Esophagus mucosa (tissue), 1 donor: Measurements from ENCODE around the gene ABHD12. TPM values are rescaled to one million over a fixed set of nuclear protein-coding genes. Genes with fewer than 3 reads are reported as not detected.

Experiments
- ATAC-seq: fragments of 200-7000 bp; cut with Tn5 transposase; one replicate; pipeline ENCODE4 v1.9.1; 2020
- total RNA-seq: library from RNA; stranded (reverse); gene quantifications from one replicate; pipeline ENCODE4 v1.2.4, GENCODE V29; 2023
- donor health status: DM: yes; HTN: yes; CAD: no.

ABHD12 gene
- total RNA-seq, 1 donor from 2014 or later = 29.4 TPM

DNA sequence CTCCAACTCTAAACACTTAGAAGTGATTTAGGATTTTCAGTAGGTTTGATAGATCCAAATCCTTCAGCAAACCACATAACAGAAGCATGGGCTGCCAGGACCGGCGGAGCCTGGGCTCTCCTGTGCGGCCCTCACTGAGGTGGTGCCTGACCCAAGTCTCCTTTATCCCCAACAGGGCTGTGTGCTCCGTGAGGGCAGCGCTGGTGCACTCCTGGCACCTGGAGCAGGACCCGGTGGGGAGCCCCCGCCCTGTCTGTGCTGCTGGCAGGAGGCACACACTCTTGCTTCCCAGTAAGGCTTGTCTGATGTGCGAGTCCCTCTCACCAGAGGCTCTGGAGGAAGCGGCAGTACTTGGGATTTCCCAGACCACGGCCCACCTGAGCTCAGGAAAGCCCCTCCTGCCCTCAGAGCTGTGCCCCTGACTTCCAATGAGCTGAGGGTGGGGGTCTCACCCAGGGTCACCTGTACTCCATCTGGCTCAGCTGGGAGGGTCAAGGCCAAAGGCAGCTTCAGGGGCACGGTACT lies 86.5 kb downstream of the ABHD12 start:
- no peak for ATAC-seq

DNA sequence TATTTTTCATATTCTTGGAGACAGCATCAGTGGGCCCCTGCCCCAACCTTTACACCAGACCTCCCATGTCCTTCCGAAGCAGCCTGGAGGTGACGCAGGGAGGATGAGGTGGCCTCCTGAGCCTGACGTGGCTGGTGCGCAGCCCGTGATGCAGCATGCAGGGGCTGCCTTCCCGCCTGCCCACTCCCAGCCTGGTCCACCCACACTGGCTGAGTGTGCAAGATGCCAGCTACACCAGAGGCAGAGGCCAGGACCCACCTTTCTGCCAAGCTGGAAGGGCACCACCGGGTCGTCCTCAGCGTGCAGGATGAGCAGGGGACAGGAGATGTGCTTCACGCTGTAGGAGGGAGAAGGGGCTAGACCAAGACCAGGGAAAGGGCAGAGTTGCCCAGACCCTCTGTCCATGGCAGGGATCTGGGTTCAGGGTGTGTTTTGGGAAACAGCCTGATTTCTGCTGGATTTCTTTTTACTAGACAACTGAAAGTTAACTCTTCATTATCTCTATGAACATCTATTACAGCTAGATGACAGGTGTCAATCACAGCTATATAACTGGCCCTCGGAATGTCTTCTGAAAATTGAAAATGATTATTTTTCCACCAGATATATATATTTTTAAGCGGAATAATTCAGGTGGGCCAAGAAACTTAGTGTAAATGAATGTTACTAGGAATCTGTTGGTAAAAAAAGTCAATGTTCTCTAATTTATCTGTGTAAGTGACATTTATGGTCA lies 87.2 kb downstream of the ABHD12 start:
- ATAC-seq = no peak

DNA sequence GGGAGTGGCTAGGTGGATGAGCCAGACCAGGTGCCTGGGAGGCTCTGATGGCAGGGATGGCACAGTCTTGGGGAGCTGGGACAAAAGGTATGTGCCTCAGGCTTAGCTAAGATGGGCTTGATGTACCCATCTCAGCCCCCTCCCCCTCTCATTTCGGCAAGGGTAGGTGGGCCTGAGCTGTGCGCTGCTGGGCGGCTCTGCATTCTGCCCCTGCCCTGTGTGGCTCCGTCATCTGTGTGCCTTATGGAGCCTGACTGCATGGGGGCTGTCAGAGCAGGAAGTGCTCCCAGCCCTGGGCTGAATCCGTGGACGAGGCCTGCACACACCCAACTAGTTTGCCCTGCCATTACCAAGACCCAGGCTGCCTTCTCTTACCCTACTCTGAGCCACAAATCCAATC lies 88.0 kb downstream of the ABHD12 start:
- no peak for ATAC-seq

DNA sequence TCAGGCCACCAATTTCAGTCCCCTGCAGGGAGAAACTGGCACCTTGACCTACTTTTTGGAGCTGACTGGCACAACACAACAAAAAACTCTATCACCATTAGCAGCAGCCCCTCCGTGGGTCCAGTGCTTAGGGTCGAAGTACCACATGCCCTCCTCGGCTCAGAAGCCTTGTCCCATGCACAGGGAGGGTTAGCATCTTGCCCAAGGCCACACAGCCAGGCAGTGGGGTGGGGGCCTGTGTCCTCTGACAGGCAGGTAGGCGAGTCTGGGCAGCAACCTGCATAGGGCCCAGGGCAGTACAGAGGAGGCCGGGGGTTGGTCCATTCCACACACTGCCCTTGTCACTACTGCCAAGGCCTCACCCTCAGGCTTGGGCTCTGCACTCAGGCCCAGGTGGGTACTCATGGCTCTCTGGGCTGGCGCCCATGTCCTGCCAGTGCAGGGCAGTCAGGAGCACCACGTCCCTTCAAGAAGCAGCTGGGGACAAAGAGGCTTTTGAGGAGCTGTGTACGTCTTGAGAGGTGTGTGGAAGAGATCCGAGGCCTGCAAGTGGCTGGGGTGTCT lies 89.2 kb downstream of the ABHD12 start:
- ATAC-seq = peak; percentile 48

DNA sequence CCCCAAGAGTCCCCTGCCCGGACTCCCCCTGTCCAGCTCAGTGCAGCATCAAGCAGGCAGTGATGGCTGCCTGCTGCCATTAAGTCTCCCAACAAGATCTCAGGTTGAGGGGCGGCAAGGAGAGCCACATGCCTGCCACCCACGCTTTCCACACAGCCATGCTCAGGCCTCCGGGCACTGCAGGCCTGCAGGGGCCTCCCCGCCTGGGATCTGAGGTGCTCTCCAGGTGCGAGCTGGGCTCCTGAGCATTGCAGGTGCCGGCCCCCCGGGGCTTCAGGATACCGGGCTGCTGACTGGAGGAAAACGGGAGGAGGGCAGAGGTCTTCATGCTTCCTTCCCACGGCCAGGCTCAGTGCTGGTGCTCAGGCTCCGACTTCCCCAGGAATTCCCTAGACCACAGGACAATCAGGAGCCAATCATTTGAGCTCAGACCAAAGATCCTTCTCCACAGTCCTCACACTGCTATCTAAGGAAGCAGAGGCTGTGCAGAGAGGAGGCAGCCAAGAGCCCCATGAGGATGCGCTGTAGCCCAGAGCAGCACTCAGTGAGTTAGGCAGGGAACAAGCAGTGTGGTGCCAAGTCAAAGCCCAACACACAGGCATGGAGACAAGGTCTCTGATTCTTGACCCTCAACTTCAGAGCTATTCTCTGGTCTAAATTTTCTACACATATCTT lies 90.0 kb downstream of the ABHD12 start:
- no peak for ATAC-seq

DNA sequence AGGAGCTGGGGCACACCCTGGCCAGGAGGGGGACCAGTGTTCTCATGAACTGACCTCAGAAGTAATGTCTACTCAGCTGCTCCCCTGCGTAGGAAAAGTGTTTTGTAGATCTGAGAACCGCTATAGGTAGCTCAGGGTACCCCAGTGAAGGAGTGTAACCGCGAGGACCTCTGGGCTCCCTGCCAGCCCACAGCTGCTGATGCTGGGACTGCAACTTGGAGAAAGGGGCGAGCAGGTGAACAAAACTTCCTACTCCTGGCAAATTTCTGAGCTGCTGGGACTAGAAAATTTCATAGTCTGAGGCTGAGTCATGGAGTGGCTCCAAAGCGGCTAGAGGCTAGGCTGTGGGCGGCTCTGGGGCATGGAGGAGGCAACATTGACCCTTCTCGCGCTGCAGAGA lies 90.8 kb downstream of the ABHD12 start:
- no peak for ATAC-seq

DNA sequence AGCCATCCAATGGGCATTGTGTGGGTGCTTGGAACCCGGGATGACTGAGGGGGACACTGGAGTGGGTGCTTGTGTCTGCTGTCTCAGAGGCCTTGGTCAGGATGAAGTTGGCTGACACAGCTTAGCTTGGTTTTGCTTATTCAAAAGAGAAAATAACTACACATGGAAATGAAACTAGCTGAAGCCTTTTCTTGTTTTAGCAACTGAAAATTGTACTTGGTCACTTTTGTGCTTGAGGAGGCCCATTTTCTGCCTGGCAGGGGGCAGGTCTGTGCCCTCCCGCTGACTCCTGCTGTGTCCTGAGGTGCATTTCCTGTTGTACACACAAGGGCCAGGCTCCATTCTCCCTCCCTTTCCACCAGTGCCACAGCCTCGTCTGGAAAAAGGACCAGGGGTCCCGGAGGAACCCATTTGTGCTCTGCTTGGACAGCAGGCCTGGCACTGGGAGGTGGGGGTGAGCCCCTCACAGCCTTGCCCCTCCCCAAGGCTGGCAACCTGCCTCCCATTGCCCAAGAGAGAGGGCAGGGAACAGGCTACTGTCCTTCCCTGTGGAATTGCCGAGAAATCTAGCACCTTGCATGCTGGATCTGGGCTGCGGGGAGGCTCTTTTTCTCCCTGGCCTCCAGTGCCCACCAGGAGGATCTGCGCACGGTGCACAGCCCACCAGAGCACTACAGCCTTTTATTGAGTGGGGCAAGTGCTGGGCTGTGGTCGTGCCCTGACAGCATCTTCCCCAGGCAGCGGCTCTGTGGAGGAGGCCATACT lies 93.3 kb downstream of the ABHD12 start:
- no peak for ATAC-seq

DNA sequence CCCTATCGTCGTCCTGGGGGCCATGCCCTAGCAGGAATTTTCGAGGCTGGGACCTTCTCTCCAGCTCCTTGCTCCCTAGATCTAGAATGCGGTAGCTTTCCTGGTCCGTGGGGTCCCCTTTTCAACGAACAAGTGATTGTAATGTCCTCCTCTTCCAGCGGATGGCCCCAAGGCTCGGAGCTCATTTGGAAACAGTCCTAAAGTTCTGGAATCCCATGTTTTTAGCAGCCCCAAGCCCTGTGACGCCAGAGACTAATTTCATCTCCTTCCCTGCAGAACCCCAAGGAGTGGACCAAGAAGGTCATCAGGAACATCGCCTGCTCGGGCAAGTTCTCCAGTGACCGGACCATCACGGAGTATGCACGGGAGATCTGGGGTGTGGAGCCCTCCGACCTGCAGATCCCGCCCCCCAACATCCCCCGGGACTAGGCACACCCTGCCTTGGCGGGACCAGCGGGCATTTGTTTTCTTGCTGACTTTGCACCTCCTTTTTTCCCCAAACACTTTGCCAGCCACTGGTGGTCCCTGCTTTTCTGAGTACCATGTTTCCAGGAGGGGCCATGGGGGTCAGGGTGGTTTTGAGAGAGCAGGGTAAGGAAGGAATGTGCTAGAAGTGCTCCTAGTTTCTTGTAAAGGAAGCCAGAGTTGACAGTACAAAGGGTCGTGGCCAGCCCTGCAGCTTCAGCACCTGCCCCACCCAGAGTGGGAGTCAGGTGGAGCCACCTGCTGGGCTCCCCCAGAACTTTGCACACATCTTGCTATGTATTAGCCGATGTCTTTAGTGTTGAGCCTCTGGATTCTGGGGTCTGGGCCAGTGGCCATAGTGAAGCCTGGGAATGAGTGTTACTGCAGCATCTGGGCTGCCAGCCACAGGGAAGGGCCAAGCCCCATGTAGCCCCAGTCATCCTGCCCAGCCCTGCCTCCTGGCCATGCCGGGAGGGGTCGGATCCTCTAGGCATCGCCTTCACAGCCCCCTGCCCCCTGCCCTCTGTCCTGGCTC lies 94.2 kb downstream of the ABHD12 start:
- ATAC-seq = peak; percentile 19

DNA sequence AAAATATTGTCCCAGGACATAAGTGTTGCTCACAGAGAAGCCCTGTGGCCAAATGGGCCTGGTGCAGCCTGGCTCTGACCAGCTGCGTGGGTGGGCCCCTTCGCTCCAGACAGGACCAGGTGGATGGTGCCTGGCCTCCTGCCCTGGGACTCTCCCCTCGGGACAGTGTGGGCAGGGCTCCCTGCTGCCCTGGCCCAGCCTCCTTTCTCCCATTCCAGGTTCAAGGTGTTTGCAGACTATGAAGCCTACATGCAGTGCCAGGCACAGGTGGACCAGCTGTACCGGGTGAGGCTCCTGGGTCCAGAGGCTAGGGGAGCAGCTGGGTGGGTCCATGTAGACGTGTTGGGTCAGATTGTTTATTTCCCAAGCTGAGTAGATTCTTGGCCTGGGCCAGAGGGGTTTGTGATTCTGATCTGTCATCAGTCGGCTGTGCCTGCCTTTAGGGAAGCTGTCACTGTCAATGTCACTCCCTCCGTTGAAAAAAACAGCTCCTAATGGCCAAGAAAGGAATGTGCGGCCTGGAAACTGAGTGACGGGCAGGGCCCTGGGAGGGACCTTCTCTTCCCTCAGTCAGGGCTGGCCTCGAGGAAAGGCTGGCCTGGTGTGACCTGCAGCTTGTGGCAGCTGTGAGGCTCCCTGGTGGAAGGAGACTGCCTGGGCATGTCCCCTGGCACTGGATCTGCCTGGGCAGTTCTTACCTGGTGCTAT lies 95.1 kb downstream of the ABHD12 start:
- ATAC-seq = peak; percentile 67

DNA sequence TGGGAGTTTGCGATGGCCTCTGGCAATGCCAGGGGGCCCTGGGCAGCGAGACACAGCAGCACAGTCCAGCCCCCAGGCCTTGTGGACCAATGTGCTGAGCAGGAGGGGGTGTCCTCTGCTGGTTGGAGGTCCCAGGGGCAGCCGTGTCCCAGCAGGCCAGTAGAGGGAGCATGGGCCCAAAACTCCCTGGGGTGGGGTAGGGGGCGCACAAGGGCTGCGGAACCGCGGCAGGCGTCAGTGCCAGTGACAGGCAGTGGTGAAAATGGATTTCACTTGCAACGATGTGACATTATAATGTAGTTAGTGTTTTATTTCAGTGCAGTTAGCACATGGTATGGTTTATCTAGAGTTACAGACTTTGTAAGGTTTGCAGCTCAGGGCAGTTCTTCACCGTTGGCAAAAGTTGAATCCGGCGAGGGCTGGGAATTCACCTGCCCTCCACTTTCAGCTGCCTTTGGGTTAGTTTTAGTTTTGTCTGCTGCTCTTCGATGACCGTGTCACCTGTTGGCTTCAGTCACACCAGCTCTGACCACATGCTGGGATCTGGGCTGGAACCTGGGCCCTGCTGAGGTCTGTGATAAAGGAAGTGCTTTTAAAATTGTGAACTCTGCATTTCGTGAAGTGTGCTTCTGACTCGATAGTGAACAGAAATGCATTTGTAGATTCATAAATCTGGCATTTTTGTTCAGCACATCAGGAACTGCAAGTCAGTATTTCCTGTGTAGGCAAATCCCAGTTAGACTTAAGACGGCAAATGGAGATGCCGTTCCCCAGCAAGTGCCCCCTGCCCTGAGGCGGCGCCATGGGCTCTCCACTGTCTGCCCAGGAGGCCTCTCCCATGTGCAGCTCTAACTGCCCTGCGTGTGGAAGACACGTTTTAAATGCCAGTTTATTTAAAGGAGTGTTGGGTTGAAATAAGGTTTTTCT lies 95.9 kb downstream of the ABHD12 start:
- ATAC-seq = no peak

DNA sequence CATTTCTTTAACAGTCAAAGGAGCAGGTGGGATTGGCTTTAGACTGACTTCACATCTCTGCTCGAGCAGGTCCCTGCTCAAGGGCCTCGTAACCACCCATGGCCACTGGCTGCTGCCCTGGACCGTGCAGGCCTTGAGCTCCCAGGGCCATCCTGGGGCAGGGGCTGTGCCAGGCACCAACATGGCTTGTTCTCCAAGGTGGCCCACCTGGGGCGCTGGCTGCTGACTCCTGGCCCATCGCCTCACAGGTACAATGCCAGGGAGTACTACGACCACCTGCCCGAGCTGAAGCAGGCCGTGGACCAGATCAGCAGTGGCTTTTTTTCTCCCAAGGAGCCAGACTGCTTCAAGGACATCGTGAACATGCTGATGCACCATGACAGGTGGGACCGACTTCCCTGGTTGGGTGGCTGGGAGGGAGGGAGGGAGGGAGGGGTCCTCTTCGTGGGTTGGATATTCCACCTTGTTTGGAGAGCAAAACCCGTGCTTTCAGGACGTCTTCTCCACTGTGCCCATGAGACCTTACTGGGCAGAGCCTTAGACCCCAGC lies 96.7 kb downstream of the ABHD12 start:
- no peak for ATAC-seq

DNA sequence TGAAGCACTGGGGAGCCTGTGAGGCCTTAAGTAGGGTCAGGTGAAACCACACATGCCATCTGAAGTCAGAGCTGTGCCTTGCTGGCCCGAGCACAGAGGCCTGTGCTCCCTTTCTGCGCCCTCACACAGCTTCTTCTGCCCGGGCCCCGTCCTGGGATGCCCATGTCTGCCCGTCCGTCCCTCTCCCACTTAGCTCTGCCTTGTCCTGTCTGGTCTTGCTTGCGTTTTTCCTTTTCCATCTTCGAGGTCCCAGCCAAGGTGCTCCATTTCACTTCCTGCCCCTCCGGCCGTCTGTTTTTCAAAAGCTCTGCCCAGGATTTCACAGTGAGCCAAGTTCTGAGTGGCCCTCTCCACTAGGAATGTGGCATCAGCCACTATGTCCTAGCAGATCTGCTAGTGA lies 97.1 kb downstream of the ABHD12 start:
- ATAC-seq = no peak

DNA sequence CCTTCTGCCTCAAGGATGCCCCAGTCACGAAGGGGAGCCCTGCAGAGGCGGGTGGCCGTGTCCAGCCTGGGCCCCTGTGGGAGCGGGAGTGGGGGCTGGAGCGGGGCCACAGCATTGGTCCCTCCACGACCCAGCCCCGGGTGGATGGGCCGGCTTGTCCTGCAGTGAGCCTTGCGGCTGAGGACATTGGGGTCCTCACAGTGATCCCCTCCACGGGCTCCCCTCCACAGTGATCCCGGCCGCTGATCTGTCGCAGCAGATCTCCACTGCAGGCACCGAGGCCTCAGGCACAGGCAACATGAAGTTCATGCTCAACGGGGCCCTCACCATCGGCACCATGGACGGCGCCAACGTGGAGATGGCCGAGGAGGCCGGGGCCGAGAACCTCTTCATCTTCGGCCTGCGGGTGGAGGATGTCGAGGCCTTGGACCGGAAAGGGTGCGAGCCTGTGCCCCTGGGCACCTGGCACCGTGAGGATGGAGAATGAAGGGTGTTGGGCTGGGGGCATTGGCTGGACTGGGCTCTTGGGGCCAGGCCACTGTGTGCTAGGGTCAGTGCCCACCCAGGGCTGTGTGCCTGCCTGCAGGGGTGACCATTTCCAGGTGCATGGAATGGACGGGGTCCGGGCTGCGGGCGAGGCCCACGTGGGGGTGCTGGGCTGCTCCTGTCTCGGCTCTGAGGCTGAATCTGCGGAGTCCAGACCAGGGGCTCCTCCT lies 98.3 kb downstream of the ABHD12 start:
- ATAC-seq = no peak

DNA sequence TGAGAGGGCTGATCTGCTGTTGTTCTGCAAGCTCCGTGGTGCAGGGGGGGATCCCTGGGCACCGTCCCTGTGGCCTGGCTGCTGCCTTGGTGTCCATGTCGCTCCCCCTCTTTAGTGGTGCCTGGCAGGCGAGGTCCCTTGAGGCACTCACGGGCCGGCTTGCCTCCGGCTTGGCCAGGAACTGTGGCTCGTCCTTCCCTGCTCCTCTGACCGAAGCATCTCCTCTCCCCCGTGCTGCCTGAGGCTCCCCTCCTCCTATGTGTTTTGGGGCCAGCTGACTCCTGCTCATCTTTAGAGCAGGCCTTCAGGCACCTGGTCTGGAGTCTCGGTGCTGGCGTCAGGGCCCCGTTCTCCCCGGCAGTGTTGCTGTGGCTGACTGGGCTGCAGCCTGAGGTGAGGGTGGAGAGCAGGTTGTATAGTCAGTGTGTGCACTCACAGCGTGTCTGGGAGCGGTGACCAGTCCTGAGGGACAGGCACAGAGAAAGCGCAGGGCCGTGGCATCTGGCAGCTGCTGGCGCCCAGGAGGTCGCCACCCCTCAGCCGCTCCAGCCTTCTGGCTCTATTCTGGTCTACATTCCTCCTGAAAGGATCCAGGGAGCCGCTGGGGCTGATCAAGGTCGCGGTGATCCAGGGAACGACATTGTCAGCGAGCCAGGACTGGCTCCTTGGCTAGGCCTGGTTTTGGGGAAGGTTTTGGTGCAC lies 99.1 kb downstream of the ABHD12 start:
- ATAC-seq = no peak

DNA sequence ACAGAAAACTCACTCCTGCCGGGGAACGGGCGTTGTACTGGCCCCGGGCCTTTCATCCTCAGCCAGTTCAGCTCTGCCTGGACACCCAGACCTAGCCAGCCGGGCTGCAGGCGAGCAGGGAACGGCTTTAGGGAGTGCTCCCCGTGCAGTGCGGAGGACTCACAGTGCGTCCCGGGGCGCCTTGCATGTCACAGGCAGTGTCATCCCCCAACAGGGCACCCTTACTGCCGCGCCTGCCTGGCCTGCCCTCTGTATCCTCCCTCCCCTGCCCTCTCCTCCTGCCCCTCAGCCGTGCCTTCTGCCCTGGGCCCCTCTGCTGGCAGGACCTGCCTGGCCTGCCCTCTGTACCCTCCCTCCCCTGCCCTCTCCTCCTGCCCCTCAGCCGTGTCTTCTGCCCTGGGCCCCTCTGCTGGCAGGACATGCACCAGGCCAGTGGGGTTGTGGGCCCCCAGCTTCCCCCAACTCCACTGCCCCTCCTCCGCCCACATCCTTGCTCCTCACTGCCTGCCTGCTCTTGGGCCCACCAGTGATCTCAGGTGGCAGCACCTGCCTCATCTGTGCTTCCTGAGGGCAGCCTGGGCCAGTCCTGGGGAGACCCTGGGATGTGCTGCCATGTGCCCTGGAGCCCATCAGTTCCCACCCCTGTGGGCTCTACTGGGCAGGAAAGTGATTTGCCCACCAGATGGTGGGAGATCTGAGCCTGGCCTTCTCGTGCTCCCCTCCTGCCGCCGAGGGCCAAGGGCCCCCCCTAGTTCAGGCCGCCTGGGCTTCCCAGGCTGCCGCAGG lies 99.8 kb downstream of the ABHD12 start:
- no peak for ATAC-seq

DNA sequence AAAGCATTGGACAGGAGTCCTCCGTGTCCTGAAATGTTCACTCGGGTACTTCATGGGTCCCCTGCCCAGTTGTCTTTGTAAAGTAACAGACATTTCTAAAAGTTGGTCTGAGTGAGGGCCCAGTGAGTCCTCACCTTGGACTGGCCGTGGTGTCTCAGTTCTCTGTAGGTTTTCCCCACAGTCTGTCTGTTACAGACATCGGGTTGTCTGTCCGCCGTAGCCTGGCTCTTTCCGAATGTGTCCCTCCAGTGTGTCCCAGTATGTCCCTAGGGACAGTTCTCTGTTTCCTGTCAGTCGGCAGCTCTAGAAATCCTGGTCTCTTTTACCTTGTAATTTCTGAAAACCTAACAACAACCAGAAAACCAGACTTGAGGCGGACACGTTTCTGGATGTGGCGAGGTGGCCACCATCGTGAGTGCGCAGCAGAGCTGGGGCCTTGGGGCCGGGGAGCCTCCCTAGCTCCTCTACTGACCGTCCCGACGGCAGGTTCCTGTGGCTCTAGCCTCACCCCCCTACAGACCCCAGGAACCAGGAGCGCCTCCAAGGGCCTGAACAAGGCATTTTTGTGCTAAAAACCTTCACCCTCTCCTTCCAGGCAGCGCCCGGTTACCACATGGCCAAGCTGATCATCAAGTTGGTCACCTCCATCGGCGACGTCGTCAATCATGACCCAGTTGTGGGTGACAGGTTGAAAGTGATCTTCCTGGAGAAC lies 100.6 kb downstream of the ABHD12 start:
- ATAC-seq = no peak
